Type B pancreatic cell (in vitro differentiated cells): ENCODE measurements around the gene DAB1. TPM values are rescaled to one million over a fixed set of nuclear protein-coding genes. Genes with fewer than 3 reads are reported as not detected.

ENCODE experiments used
- DNase-seq: peaks from one replicate; pipeline ENCODE4 v3.0.0; 2021; ENCODE audit warnings: mixed read lengths; ENCODE audit not compliant: unreplicated experiment; ENCODE audit errors: extremely low spot score
- H3K27ac Mint-ChIP-seq: 2 replicates; pipeline ENCODE4 v1.8.0; 2021; ENCODE audit warnings: mild to moderate bottlenecking, mixed read lengths
- H3K27me3 Mint-ChIP-seq: 2 replicates; pipeline ENCODE4 v1.8.0; 2021; ENCODE audit warnings: mixed read lengths
- H3K36me3 Mint-ChIP-seq: 2 replicates; pipeline ENCODE4 v1.8.0; 2021; ENCODE audit warnings: mixed read lengths
- H3K4me1 Mint-ChIP-seq: one replicate; pipeline ENCODE4 v1.8.0; 2021; ENCODE audit warnings: mixed read lengths; ENCODE audit not compliant: unreplicated experiment
- H3K4me3 Mint-ChIP-seq: 2 replicates; pipeline ENCODE4 v1.8.0; 2021; ENCODE audit warnings: mild to moderate bottlenecking, mixed read lengths
- H3K9me3 Mint-ChIP-seq: 2 replicates; pipeline ENCODE4 v1.8.0; 2021; ENCODE audit warnings: mixed read lengths
- CTCF ChIP-seq: fragments of 200-600 bp; sonication (generic); conservative IDR thresholded peaks from 2 replicates; pipeline ENCODE4 v1.5.0; 2021; ENCODE audit warnings: antibody characterized with exemption, mild to moderate bottlenecking
- total RNA-seq: library from RNA; stranded (reverse); gene quantifications from 2 replicates; pipeline ENCODE4 v1.2.1, GENCODE V29; 2021; ENCODE audit warnings: low replicate concordance

The DAB1 gene
- total RNA-seq, 1 donor from 2014 or later, result 7.3 TPM

- no peak for DNase-seq
- TF ChIP-seq CTCF, result no peak
- Mint-ChIP-seq H3K27ac (no peak overlapping the region), H3K27me3 (peaks cover 6% of the 10 kb centered on the region), H3K4me3 (no peak overlapping the region), H3K36me3 (no peaks in the 10 kb centered on the region), H3K9me3 (no peaks in the 10 kb centered on the region), H3K4me1 (no peaks in the 10 kb centered on the region)
Measured at GRCh38 chr1:57190898-57191297, 233.0 kb downstream of the DAB1 start.

DNA sequence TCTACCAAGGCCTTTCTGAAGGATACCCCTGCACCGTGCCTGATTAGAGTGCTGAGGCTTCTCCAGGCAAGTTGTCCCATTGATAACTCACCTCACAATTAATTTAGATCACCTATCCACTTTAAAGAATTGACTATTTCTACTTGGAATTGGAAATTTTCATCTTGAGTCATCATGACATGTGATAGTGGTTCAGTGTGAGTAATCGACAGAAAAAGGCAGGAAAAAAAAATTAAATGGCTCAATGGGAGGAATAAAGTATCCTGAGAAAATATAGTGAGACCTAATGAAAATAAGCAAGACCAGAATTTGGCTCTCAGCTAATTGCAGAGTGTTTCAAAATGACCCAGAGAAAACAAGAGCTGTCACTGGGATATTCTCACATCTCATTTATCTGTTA lies 235.7 kb downstream of the DAB1 start:
- TF ChIP-seq CTCF, result no peak
- H3K4me3 Mint-ChIP-seq, result no peak overlapping the region
- DNase-seq, result no peak
- no peaks in the 10 kb centered on the region for H3K9me3 Mint-ChIP-seq
- H3K4me1 Mint-ChIP-seq, result no peaks in the 10 kb centered on the region
- peaks cover 3% of the 10 kb centered on the region for H3K27me3 Mint-ChIP-seq
- H3K27ac Mint-ChIP-seq, result no peak overlapping the region
- H3K36me3 Mint-ChIP-seq, result no peaks in the 10 kb centered on the region

DNA sequence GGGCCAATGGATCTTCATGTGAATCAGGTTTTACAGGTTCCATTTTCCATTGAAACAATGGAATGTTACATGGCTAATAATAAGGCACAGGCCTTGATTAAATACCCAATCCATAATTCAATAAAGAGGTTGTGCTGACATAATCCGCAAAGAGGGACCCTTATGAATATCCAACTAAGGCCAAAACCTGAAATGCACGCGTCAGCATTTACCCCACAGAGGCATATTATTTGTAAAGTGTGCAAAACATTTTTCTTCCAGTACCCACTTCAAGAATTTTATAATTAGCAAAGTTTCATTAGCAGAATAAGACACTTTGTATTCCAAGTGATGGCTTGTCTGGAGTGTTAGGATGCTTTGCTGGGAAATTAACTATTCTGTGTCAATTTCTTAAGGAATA lies 237.4 kb downstream of the DAB1 start:
- Mint-ChIP-seq H3K4me3 (no peak overlapping the region), H3K9me3 (no peaks in the 10 kb centered on the region), H3K27ac (no peak overlapping the region), H3K4me1 (no peaks in the 10 kb centered on the region), H3K27me3 (peaks cover 2% of the 10 kb centered on the region), H3K36me3 (no peaks in the 10 kb centered on the region)
- TF ChIP-seq CTCF, result no peak
- DNase-seq, result no peak

- Mint-ChIP-seq H3K4me3 (no peak overlapping the region), H3K27ac (no peak overlapping the region), H3K9me3 (no peaks in the 10 kb centered on the region), H3K36me3 (no peaks in the 10 kb centered on the region), H3K4me1 (no peaks in the 10 kb centered on the region), H3K27me3 (no peaks in the 10 kb centered on the region)
- no peak for TF ChIP-seq CTCF
- DNase-seq, result no peak
Measured at GRCh38 chr1:57179001-57179400, 244.9 kb downstream of the DAB1 start.

- H3K27ac Mint-ChIP-seq, result no peak overlapping the region
- H3K9me3 Mint-ChIP-seq, result peaks cover 5% of the 10 kb centered on the region
- no peaks in the 10 kb centered on the region for H3K4me1 Mint-ChIP-seq
- H3K4me3 Mint-ChIP-seq, result no peak overlapping the region
- no peaks in the 10 kb centered on the region for H3K36me3 Mint-ChIP-seq
- DNase-seq, result no peak
- H3K27me3 Mint-ChIP-seq, result no peaks in the 10 kb centered on the region
- TF ChIP-seq CTCF, result no peak
Measured at GRCh38 chr1:57175506-57175905, 248.4 kb downstream of the DAB1 start.

DNA sequence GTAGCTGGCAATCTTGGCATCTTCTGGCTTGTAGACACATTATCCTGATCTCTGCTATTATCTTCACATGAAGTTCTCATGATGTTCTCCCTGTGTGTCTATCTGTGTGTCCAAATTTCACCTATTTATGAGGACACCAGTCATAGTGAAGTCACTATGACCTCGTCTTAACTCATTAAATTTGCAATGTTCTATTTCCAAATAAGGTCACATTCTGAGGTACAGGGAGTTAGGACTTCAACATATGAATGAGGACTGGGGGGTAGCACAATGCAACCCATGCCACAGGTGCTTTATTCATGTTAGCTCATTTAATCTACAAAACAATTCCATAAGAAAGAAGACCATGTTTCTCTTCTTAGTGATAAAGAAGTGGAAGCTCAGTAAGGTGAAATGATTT lies 251.8 kb downstream of the DAB1 start:
- no peak overlapping the region for H3K4me3 Mint-ChIP-seq
- DNase-seq, result no peak
- H3K27ac Mint-ChIP-seq, result no peak overlapping the region
- no peak for TF ChIP-seq CTCF
- no peaks in the 10 kb centered on the region for H3K27me3 Mint-ChIP-seq
- H3K4me1 Mint-ChIP-seq, result no peaks in the 10 kb centered on the region
- H3K9me3 Mint-ChIP-seq, result peaks cover 10% of the 10 kb centered on the region
- no peaks in the 10 kb centered on the region for H3K36me3 Mint-ChIP-seq
